ENCODE results near the gene MYOT.

DNA sequence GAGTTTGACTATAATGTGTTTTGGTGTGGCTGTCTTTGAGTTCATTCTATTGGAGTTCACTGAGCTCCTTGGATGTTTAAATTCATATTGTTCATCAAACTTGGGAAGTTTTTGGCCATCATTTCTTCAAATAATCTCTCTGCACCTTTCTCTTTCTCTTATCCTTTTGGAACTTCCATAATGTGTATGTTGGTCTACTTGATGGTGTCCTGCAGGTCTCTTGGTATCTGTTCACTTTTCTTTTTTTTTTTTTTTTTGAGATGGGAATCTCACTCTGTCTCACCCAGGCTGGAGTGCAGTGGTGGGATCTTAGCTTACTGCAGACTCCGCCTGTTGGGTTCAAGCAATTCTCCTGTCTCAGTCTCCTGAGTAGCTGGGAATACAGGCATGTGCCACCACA is 49.3 kb downstream of the MYOT start:
- TF ChIP-seq POLR2AphosphoS5 (IDR thresholded peaks at IDR 0.05) (no peak), POLR2A (IDR thresholded peaks at IDR 0.05) (no peak), EP300 (IDR thresholded peaks at IDR 0.05) (no peak)
- TF ChIP-seq, protein P1, sequence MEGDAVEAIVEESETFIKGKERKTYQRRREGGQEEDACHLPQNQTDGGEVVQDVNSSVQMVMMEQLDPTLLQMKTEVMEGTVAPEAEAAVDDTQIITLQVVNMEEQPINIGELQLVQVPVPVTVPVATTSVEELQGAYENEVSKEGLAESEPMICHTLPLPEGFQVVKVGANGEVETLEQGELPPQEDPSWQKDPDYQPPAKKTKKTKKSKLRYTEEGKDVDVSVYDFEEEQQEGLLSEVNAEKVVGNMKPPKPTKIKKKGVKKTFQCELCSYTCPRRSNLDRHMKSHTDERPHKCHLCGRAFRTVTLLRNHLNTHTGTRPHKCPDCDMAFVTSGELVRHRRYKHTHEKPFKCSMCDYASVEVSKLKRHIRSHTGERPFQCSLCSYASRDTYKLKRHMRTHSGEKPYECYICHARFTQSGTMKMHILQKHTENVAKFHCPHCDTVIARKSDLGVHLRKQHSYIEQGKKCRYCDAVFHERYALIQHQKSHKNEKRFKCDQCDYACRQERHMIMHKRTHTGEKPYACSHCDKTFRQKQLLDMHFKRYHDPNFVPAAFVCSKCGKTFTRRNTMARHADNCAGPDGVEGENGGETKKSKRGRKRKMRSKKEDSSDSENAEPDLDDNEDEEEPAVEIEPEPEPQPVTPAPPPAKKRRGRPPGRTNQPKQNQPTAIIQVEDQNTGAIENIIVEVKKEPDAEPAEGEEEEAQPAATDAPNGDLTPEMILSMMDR (IDR thresholded peaks at IDR 0.05), result no peak
